ENCODE measurements around the gene PTEN. TPM values are rescaled to one million over a fixed set of nuclear protein-coding genes. Genes with fewer than 3 reads are reported as not detected.

The PTEN gene
- total RNA-seq, 4 donors from 2014 or later, result 78.6 to 184 (median 129) TPM

GRCh38 chr10:88006261-88006660 lies 142.8 kb downstream of the PTEN start:
- WGBS, 2 donors (ENCODE audit: low coverage in 1 of 2), result 94 to 100% methylated on average over 6 of the region's 6 CpGs
- H3K36me3 ChIP-seq, result no peaks in the 10 kb centered on the region
- no peak overlapping the region for H3K4me3 ChIP-seq
- no peaks in the 10 kb centered on the region for H3K27me3 ChIP-seq
- TF ChIP-seq POLR2AphosphoS5 (IDR thresholded peaks at IDR 0.05) (no peak), CTCF (IDR thresholded peaks at IDR 0.05) (no peak), EP300 (IDR thresholded peaks at IDR 0.05; ENCODE audit: low read depth) (no peak), POLR2A (IDR thresholded peaks at IDR 0.05) (no peak)
- no peaks in the 10 kb centered on the region for H3K9me3 ChIP-seq
- no peak for DNase-seq
- in situ Hi-C loops (cut with MboI; ENCODE audit: low pct_ligation_motif_present in 1 of 4, low pct_unique_long_range_greater_than_20kb in 1 of 4, low sequenced_read_pairs in 3 of 4) (no loop called here), intact Hi-C loops (cut with DNase I; ENCODE audit: low total_unique reads) (no loop called here)
- H3K4me1 ChIP-seq, result no peaks in the 10 kb centered on the region
- no peak overlapping the region for H3K27ac ChIP-seq

GRCh38 chr10:88008866-88009470 lies 145.5 kb downstream of the PTEN start:
- no peak overlapping the region for H3K4me3 ChIP-seq
- DNase-seq, result no peak
- intact Hi-C loops (cut with DNase I; ENCODE audit: low total_unique reads) (no loop called here), in situ Hi-C loops (cut with MboI; ENCODE audit: low pct_ligation_motif_present in 1 of 4, low pct_unique_long_range_greater_than_20kb in 1 of 4, low sequenced_read_pairs in 3 of 4) (no loop called here)
- H3K27ac ChIP-seq, result no peak overlapping the region
- H3K36me3 ChIP-seq, result no peaks in the 10 kb centered on the region
- no peaks in the 10 kb centered on the region for H3K4me1 ChIP-seq
- no peaks in the 10 kb centered on the region for H3K9me3 ChIP-seq
- TF ChIP-seq EP300 (IDR thresholded peaks at IDR 0.05; ENCODE audit: low read depth) (no peak), POLR2A (IDR thresholded peaks at IDR 0.05) (no peak), POLR2AphosphoS5 (IDR thresholded peaks at IDR 0.05) (no peak), CTCF (IDR thresholded peaks at IDR 0.05) (no peak)
- WGBS, 2 donors (ENCODE audit: low coverage in 1 of 2), result 84% methylated on average over 1 of the region's 1 CpG; no CpG with 5 or more reads in 1 of the 2 donors
- H3K27me3 ChIP-seq, result no peaks in the 10 kb centered on the region

- no peak for DNase-seq
- Histone ChIP-seq H3K9me3 (no peaks in the 10 kb centered on the region), H3K36me3 (no peaks in the 10 kb centered on the region), H3K4me3 (no peak overlapping the region), H3K27me3 (no peaks in the 10 kb centered on the region), H3K4me1 (no peaks in the 10 kb centered on the region), H3K27ac (no peak overlapping the region)
- TF ChIP-seq EP300 (IDR thresholded peaks at IDR 0.05; ENCODE audit: low read depth) (no peak), CTCF (IDR thresholded peaks at IDR 0.05) (no peak), POLR2A (IDR thresholded peaks at IDR 0.05) (no peak), POLR2AphosphoS5 (IDR thresholded peaks at IDR 0.05) (no peak)
- in situ Hi-C loops (cut with MboI; ENCODE audit: low pct_ligation_motif_present in 1 of 4, low pct_unique_long_range_greater_than_20kb in 1 of 4, low sequenced_read_pairs in 3 of 4), result no loop called here
- 60 to 73% methylated on average over 4 of the region's 4 CpGs for WGBS, 2 donors (ENCODE audit: low coverage in 1 of 2)
- intact Hi-C loops (cut with DNase I; ENCODE audit: low total_unique reads), result no loop called here
Observed at GRCh38 chr10:88012641-88013040, 149.2 kb downstream of the PTEN start.

GRCh38 chr10:88017781-88018180 lies 154.4 kb downstream of the PTEN start:
- Histone ChIP-seq H3K4me3 (no peak overlapping the region), H3K27me3 (no peaks in the 10 kb centered on the region), H3K9me3 (no peaks in the 10 kb centered on the region), H3K36me3 (no peaks in the 10 kb centered on the region), H3K27ac (no peak overlapping the region), H3K4me1 (no peaks in the 10 kb centered on the region)
- TF ChIP-seq POLR2AphosphoS5 (IDR thresholded peaks at IDR 0.05), result no peak
- TF ChIP-seq CTCF (IDR thresholded peaks at IDR 0.05), result no peak
- TF ChIP-seq EP300 (IDR thresholded peaks at IDR 0.05; ENCODE audit: low read depth), result no peak
- DNase-seq, result no peak
- in situ Hi-C loops (cut with MboI; ENCODE audit: low pct_ligation_motif_present in 1 of 4, low pct_unique_long_range_greater_than_20kb in 1 of 4, low sequenced_read_pairs in 3 of 4), result no loop called here
- intact Hi-C loops (cut with DNase I; ENCODE audit: low total_unique reads), result no loop called here
- WGBS, 2 donors (ENCODE audit: low coverage in 1 of 2), result 95 to 100% methylated on average over 1 of the region's 1 CpG
